Gastroesophageal sphincter (tissue), 3 donors: ENCODE results near the gene MYCT1.

Experiments used
- POLR2A ChIP-seq, 2 donors: fragments of 450-650 bp; IDR thresholded peaks; one replicate each; pipeline ENCODE4 v1.6.1; 2017; ENCODE audit warnings: antibody characterized with exemption in 2 of 2, mild to moderate bottlenecking in 2 of 2, moderate library complexity in 1 of 2
- POLR2AphosphoS5 ChIP-seq: sonication (generic); formaldehyde crosslinking; IDR thresholded peaks from one replicate; pipeline ENCODE4 v1.6.1; 2017; ENCODE audit warnings: antibody characterized with exemption
- TF ChIP-seq, protein P1 (sequence below), 4 experiments: fragments of 200-600 bp in 2 of 4; fragments of 450-650 bp in 2 of 4; sonication (generic) in 1 of 4; IDR thresholded peaks; one replicate each; pipeline ENCODE4 v1.5.1; 2017 to 2019; ENCODE audit warnings: antibody characterized with exemption in 4 of 4, mild to moderate bottlenecking in 2 of 4, moderate library complexity in 2 of 4

DNA sequence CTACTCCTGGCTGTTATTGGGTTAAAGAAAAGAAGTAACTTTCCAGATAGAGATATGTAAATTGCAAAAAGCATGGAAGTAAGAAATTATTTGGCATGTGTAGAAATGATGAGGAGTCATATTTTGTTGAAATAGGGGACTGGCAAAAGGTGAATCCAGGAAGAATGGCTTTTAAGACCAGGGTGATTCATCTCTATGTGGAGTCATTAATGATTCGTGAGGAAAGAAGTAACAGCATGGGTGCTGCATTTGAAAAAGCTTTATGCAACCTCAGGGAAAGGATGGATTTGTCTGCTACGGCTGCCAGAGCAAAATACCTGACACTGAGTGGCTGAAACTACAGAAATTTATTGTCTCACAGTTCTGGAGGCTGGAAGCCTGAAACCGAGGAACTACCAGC lies 45.7 kb upstream of the MYCT1 start:
- TF ChIP-seq, protein P1, sequence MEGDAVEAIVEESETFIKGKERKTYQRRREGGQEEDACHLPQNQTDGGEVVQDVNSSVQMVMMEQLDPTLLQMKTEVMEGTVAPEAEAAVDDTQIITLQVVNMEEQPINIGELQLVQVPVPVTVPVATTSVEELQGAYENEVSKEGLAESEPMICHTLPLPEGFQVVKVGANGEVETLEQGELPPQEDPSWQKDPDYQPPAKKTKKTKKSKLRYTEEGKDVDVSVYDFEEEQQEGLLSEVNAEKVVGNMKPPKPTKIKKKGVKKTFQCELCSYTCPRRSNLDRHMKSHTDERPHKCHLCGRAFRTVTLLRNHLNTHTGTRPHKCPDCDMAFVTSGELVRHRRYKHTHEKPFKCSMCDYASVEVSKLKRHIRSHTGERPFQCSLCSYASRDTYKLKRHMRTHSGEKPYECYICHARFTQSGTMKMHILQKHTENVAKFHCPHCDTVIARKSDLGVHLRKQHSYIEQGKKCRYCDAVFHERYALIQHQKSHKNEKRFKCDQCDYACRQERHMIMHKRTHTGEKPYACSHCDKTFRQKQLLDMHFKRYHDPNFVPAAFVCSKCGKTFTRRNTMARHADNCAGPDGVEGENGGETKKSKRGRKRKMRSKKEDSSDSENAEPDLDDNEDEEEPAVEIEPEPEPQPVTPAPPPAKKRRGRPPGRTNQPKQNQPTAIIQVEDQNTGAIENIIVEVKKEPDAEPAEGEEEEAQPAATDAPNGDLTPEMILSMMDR (IDR thresholded peaks at IDR 0.05) = no peak
- TF ChIP-seq POLR2A (IDR thresholded peaks at IDR 0.05) = no peak
- no peak for TF ChIP-seq POLR2AphosphoS5
